Measurements from ENCODE around the gene BCLAF3.

Gene BCLAF3

DNA sequence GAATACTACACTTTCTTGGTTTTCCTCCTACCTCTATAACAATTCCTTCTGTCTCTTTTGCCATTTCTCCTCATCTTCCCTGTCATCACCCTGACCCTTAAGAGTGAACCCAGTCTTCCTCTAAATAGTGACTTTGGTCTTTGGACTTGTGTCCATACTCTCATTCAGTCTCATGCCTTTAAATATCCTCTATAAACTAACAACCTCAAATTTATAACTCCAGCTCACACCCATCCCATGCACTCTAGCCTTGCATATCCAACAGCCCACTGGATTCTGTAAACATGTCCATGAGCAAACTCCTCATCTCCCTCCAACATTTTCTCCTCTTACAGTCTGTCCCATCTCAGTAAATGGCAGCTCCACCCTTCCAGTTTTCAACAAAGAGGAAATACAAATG lies 15.0 kb downstream of the BCLAF3 start:
- Histone ChIP-seq H2BK12ac (ENCODE audit: low read length) (no peak overlapping the region), H3K9me3 (replicated peaks in 1 of 2; ENCODE audit: control insufficient read depth in 2 of 2, insufficient read depth in 1 of 2, low read depth in 1 of 2, low read length in 2 of 2) (peaks cover 0 to 8% of the 10 kb centered on the region in 2 donors), H2AK5ac (ENCODE audit: low read depth, low read length) (no peak overlapping the region), H3K27ac (replicated peaks; ENCODE audit: low read length) (no peak overlapping the region), H3K9ac (ENCODE audit: low read depth, low read length, poor library complexity) (no peak overlapping the region), H3K23ac (ENCODE audit: low read depth, low read length, poor library complexity) (no peak overlapping the region), H3K27me3 (ENCODE audit: control insufficient read depth in 3 of 3, insufficient read depth in 3 of 3, low read depth in 1 of 3, low read length in 3 of 3) (no peaks in the 10 kb centered on the region), H3K4me2 (ENCODE audit: insufficient read depth, low read length, poor library complexity, severe bottlenecking) (no peak overlapping the region), H4K91ac (ENCODE audit: low read depth, low read length, poor library complexity) (no peak overlapping the region), H2AFZ (ENCODE audit: low read length) (no peak overlapping the region), H3K14ac (ENCODE audit: low read length) (no peak overlapping the region), H3K4ac (ENCODE audit: low read length) (no peak overlapping the region), H3K18ac (ENCODE audit: low read length) (no peak overlapping the region), H3K79me1 (ENCODE audit: low read depth, low read length) (no peaks in the 10 kb centered on the region), H3K4me3 (ENCODE audit: low read length in 2 of 2) (no peak overlapping the region), H3K36me3 (replicated peaks in 1 of 2; ENCODE audit: control insufficient read depth in 2 of 2, insufficient read depth in 2 of 2, low read length in 2 of 2) (no peaks in the 10 kb centered on the region), H2BK15ac (ENCODE audit: low read length) (no peak overlapping the region), H2BK5ac (ENCODE audit: low read length) (no peak overlapping the region), H2BK120ac (ENCODE audit: low read depth, low read length) (no peak overlapping the region), H3K4me1 (ENCODE audit: control insufficient read depth in 2 of 2, insufficient read depth in 1 of 2, low read depth in 1 of 2, low read length in 2 of 2) (no peaks in the 10 kb centered on the region), H4K8ac (ENCODE audit: low read depth, low read length) (no peak overlapping the region)
- no peak for DNase-seq (ENCODE audit: low spot score)

DNA sequence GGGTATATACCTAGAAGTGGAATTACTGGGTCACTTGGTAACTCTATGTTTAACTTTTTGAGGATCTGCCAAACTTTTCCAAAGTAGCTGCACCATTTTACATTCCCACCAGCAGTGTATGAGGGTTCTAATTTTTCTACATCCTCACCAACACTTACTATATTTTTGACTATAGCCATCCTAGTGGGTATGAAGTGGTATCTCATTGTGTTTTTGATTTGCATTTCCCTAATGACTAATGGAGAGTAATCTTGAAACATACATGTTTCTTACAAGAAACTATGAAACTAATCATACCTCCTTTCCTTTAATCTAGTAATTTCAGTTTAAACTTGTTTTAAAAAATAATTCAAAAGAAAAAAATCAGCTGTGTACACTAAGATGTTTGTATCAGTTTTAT lies 17.9 kb downstream of the BCLAF3 start:
- no peak for DNase-seq (ENCODE audit: low spot score)
- H2BK12ac ChIP-seq (ENCODE audit: low read length): no peak overlapping the region
- H2BK15ac ChIP-seq (ENCODE audit: low read length): no peak overlapping the region
- H3K27ac ChIP-seq (replicated peaks; ENCODE audit: low read length): no peak overlapping the region
- no peak overlapping the region for H3K4ac ChIP-seq (ENCODE audit: low read length)
- peaks cover 0 to 3% of the 10 kb centered on the region in 2 donors for H3K4me1 ChIP-seq (ENCODE audit: control insufficient read depth in 2 of 2, insufficient read depth in 1 of 2, low read depth in 1 of 2, low read length in 2 of 2)
- no peak overlapping the region for H2AFZ ChIP-seq (ENCODE audit: low read length)
- H3K23ac ChIP-seq (ENCODE audit: low read depth, low read length, poor library complexity): no peak overlapping the region
- no peak overlapping the region for H4K8ac ChIP-seq (ENCODE audit: low read depth, low read length)
- no peak overlapping the region for H3K4me3 ChIP-seq (ENCODE audit: low read length in 2 of 2)
- H3K9me3 ChIP-seq (replicated peaks in 1 of 2; ENCODE audit: control insufficient read depth in 2 of 2, insufficient read depth in 1 of 2, low read depth in 1 of 2, low read length in 2 of 2): peaks cover 0 to 8% of the 10 kb centered on the region in 2 donors
- H3K9ac ChIP-seq (ENCODE audit: low read depth, low read length, poor library complexity): no peak overlapping the region
- no peak overlapping the region for H4K91ac ChIP-seq (ENCODE audit: low read depth, low read length, poor library complexity)
- H3K18ac ChIP-seq (ENCODE audit: low read length): no peak overlapping the region
- H2AK5ac ChIP-seq (ENCODE audit: low read depth, low read length): no peak overlapping the region
- no peak overlapping the region for H2BK5ac ChIP-seq (ENCODE audit: low read length)
- no peaks in the 10 kb centered on the region for H3K27me3 ChIP-seq (ENCODE audit: control insufficient read depth in 3 of 3, insufficient read depth in 3 of 3, low read depth in 1 of 3, low read length in 3 of 3)
- no peak overlapping the region for H3K14ac ChIP-seq (ENCODE audit: low read length)
- no peaks in the 10 kb centered on the region for H3K36me3 ChIP-seq (replicated peaks in 1 of 2; ENCODE audit: control insufficient read depth in 2 of 2, insufficient read depth in 2 of 2, low read length in 2 of 2)
- H3K4me2 ChIP-seq (ENCODE audit: insufficient read depth, low read length, poor library complexity, severe bottlenecking): no peak overlapping the region
- no peak overlapping the region for H2BK120ac ChIP-seq (ENCODE audit: low read depth, low read length)
- H3K79me1 ChIP-seq (ENCODE audit: low read depth, low read length): no peaks in the 10 kb centered on the region

DNA sequence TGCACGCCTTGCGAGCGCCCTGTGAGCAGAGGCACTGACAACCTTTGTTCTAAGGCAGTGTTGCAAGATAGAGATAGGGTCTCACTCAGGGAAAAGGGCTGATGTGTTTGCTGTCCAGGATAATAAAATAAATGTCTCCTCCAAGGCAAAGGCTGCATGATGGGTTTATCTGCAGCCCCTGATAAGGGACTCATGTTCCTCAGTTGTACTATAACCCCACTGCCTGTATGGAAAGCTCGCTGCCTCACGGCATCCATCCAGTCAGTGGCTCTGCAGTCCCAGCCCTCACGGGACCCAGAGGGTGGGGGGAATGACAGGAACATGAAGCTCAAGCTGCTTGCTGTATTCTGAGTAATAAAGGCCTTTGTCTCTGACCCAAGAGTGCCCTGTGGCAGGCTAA lies 22.6 kb downstream of the BCLAF3 start:
- no peak overlapping the region for H3K9ac ChIP-seq (ENCODE audit: low read depth, low read length, poor library complexity)

DNA sequence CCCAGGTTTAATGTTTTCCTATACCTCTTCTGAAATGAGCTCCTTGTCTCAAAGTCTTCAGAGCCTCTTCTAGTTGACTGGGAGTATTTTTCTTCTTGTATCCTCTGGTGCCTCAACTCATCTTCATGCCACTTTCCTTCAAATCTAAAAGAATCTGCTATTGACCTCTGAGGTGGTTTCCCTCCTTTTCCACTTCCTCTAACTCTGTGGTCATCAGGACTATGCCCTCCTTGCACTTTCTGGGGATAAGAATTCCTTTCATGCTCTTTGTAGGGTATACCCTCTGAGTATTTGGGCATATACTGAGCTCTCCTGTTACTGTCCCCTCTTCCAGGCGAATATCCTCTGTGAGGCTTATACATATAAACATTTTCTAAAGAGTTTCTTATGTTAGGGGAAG lies 24.8 kb downstream of the BCLAF3 start:
- H3K18ac ChIP-seq (ENCODE audit: low read length): no peak overlapping the region
- no peaks in the 10 kb centered on the region for H3K79me1 ChIP-seq (ENCODE audit: low read depth, low read length)
- WGBS, 2 donors (ENCODE audit: extremely low coverage in 2 of 2, insufficient read length in 2 of 2, insufficient replicate concordance in 1 of 2): no CpG with 5 or more reads among the region's 1 CpG
- no peaks in the 10 kb centered on the region for H3K27me3 ChIP-seq (ENCODE audit: control insufficient read depth in 3 of 3, insufficient read depth in 3 of 3, low read depth in 1 of 3, low read length in 3 of 3)
- H2BK12ac ChIP-seq (ENCODE audit: low read length): no peak overlapping the region
- no peak overlapping the region for H3K14ac ChIP-seq (ENCODE audit: low read length)
- no peak overlapping the region for H2AK5ac ChIP-seq (ENCODE audit: low read depth, low read length)
- no peak overlapping the region for H3K23ac ChIP-seq (ENCODE audit: low read depth, low read length, poor library complexity)
- H2AFZ ChIP-seq (ENCODE audit: low read length): no peak overlapping the region
- no peak overlapping the region for H3K27ac ChIP-seq (replicated peaks; ENCODE audit: low read length)
- DNase-seq (ENCODE audit: low spot score): no peak
- no peak overlapping the region for H2BK120ac ChIP-seq (ENCODE audit: low read depth, low read length)
- no peak overlapping the region for H3K4me3 ChIP-seq (ENCODE audit: low read length in 2 of 2)
- peaks cover 0 to 3% of the 10 kb centered on the region in 2 donors for H3K4me1 ChIP-seq (ENCODE audit: control insufficient read depth in 2 of 2, insufficient read depth in 1 of 2, low read depth in 1 of 2, low read length in 2 of 2)
- no peak overlapping the region for H3K4me2 ChIP-seq (ENCODE audit: insufficient read depth, low read length, poor library complexity, severe bottlenecking)
- H3K9ac ChIP-seq (ENCODE audit: low read depth, low read length, poor library complexity): no peak overlapping the region
- no peak overlapping the region for H3K4ac ChIP-seq (ENCODE audit: low read length)
- H3K36me3 ChIP-seq (replicated peaks in 1 of 2; ENCODE audit: control insufficient read depth in 2 of 2, insufficient read depth in 2 of 2, low read length in 2 of 2): peaks cover 4 to 30% of the 10 kb centered on the region in 2 donors
- H2BK15ac ChIP-seq (ENCODE audit: low read length): no peak overlapping the region
- no peaks in the 10 kb centered on the region for H3K9me3 ChIP-seq (replicated peaks in 1 of 2; ENCODE audit: control insufficient read depth in 2 of 2, insufficient read depth in 1 of 2, low read depth in 1 of 2, low read length in 2 of 2)
- no peak overlapping the region for H2BK5ac ChIP-seq (ENCODE audit: low read length)
- H4K91ac ChIP-seq (ENCODE audit: low read depth, low read length, poor library complexity): no peak overlapping the region
- no peak overlapping the region for H4K8ac ChIP-seq (ENCODE audit: low read depth, low read length)

More for the DNA sequence above, 22.6 kb downstream of the BCLAF3 start:
- Histone ChIP-seq H2BK5ac (ENCODE audit: low read length) (no peak overlapping the region), H2AFZ (ENCODE audit: low read length) (no peak overlapping the region), H2BK15ac (ENCODE audit: low read length) (no peak overlapping the region), H3K4me1 (ENCODE audit: control insufficient read depth in 2 of 2, insufficient read depth in 1 of 2, low read depth in 1 of 2, low read length in 2 of 2) (peaks cover 0 to 3% of the 10 kb centered on the region in 2 donors), H2BK120ac (ENCODE audit: low read depth, low read length) (no peak overlapping the region), H3K36me3 (replicated peaks in 1 of 2; ENCODE audit: control insufficient read depth in 2 of 2, insufficient read depth in 2 of 2, low read length in 2 of 2) (peaks cover 4 to 28% of the 10 kb centered on the region in 2 donors), H3K4me3 (ENCODE audit: low read length in 2 of 2) (no peak overlapping the region), H3K18ac (ENCODE audit: low read length) (no peak overlapping the region), H3K27ac (replicated peaks; ENCODE audit: low read length) (no peak overlapping the region), H3K14ac (ENCODE audit: low read length) (no peak overlapping the region), H2AK5ac (ENCODE audit: low read depth, low read length) (no peak overlapping the region), H2BK12ac (ENCODE audit: low read length) (no peak overlapping the region), H3K79me1 (ENCODE audit: low read depth, low read length) (no peaks in the 10 kb centered on the region), H3K4me2 (ENCODE audit: insufficient read depth, low read length, poor library complexity, severe bottlenecking) (no peak overlapping the region), H3K4ac (ENCODE audit: low read length) (no peak overlapping the region), H3K9me3 (replicated peaks in 1 of 2; ENCODE audit: control insufficient read depth in 2 of 2, insufficient read depth in 1 of 2, low read depth in 1 of 2, low read length in 2 of 2) (no peaks in the 10 kb centered on the region), H4K91ac (ENCODE audit: low read depth, low read length, poor library complexity) (no peak overlapping the region), H3K23ac (ENCODE audit: low read depth, low read length, poor library complexity) (no peak overlapping the region), H3K27me3 (ENCODE audit: control insufficient read depth in 3 of 3, insufficient read depth in 3 of 3, low read depth in 1 of 3, low read length in 3 of 3) (no peaks in the 10 kb centered on the region), H4K8ac (ENCODE audit: low read depth, low read length) (no peak overlapping the region)
- no peak for DNase-seq (ENCODE audit: low spot score)
- no CpG with 5 or more reads among the region's 6 CpGs for WGBS, 2 donors (ENCODE audit: extremely low coverage in 2 of 2, insufficient read length in 2 of 2, insufficient replicate concordance in 1 of 2)

Measured in neuronal stem cell (in vitro differentiated cells).